H1 (cell line): ENCODE data around the gene PRR7. TPM values are rescaled to one million over a fixed set of nuclear protein-coding genes. Genes with fewer than 3 reads are reported as not detected.

Experiments used
- CTCF ChIA-PET: fragments of 300-600 bp; sonication (Branson Sonifier 250); formaldehyde crosslinking; loops from one replicate; lab custom pipeline; 2021; ENCODE audit not compliant: partially characterized antibody; lab: Charles Lee
- POLR2A ChIA-PET: fragments of 300-600 bp; sonication (Branson Sonifier 250); formaldehyde crosslinking; loops from one replicate; lab custom pipeline; 2021; ENCODE audit warnings: inconsistent platforms; ENCODE audit not compliant: partially characterized antibody; lab: Charles Lee
- DNase-seq, 2 experiments: peaks; one replicate each; pipeline versions ENCODE4 v3.0.0 to v3.0.0-alpha.2; 2010 to 2022; ENCODE audit warnings: low spot score in 2 of 2, low read depth in 1 of 2, mixed read lengths in 1 of 2
- FAIRE-seq: peaks from 2 replicates; lab custom pipeline; 2011; peaks lifted over from hg19 to GRCh38; lab: Jason Lieb, UNC
- H2AFZ ChIP-seq: 2 replicates; pipeline ENCODE4 v1.8.1; 2012; ENCODE audit warnings: low read length, inconsistent platforms
- H2AK5ac ChIP-seq: 2 replicates; pipeline ENCODE4 v1.6.1; 2013; ENCODE audit warnings: low read depth, low read length
- H2BK120ac ChIP-seq: replicated peaks from 2 replicates; pipeline ENCODE3; 2013; ENCODE audit warnings: low read depth, low read length, inconsistent platforms
- H2BK12ac ChIP-seq: 2 replicates; pipeline ENCODE4 v1.6.1; 2013; ENCODE audit warnings: low read depth, low read length
- H2BK15ac ChIP-seq: 2 replicates; pipeline ENCODE4 v1.6.1; 2013; ENCODE audit warnings: low read length
- H2BK20ac ChIP-seq: 2 replicates; pipeline ENCODE4 v1.6.1; 2013; ENCODE audit warnings: low read length
- H2BK5ac ChIP-seq: 2 replicates; pipeline ENCODE4 v1.6.1; 2013; ENCODE audit warnings: low read depth, low read length
- H3K14ac ChIP-seq: 2 replicates; pipeline ENCODE4 v1.6.1; 2013; ENCODE audit warnings: inconsistent platforms; ENCODE audit not compliant: insufficient read length
- H3K18ac ChIP-seq: 2 replicates; pipeline ENCODE4 v1.6.1; 2013; ENCODE audit warnings: low read length; ENCODE audit errors: extremely low read depth
- H3K23ac ChIP-seq: 2 replicates; pipeline ENCODE4 v1.6.1; 2013; ENCODE audit warnings: inconsistent platforms; ENCODE audit not compliant: insufficient read length
- H3K23me2 ChIP-seq: 2 replicates; pipeline ENCODE4 v1.6.1; 2013; ENCODE audit warnings: low read depth, low read length
- H3K27ac ChIP-seq: 2 replicates; pipeline ENCODE4 v1.6.1; 2011; ENCODE audit warnings: low read depth, low read length, inconsistent platforms
- H3K27me3 ChIP-seq, 4 experiments: replicated peaks in 1 of 4; 1 replicate in 1 of 4; 2 replicates in 3 of 4; pipeline versions ENCODE4 v1.6.1 to v1.8.1; 2011 to 2013; ENCODE audit warnings: low read length in 3 of 4, mild to moderate bottlenecking in 3 of 4, inconsistent platforms in 2 of 4, mixed read lengths in 2 of 4, moderate library complexity in 1 of 4; ENCODE audit not compliant: control insufficient read depth in 3 of 4, insufficient read depth in 3 of 4; ENCODE audit errors: extremely low read depth in 1 of 4
- H3K36me3 ChIP-seq, 4 experiments: 2 replicates each; pipeline versions ENCODE4 v1.6.1 to v1.8.1; 2011 to 2013; ENCODE audit warnings: mild to moderate bottlenecking in 4 of 4, low read length in 3 of 4, moderate library complexity in 2 of 4, control low read depth in 1 of 4, inconsistent platforms in 1 of 4; ENCODE audit not compliant: insufficient read depth in 4 of 4, control insufficient read depth in 2 of 4
- H3K4ac ChIP-seq: replicated peaks from 2 replicates; pipeline ENCODE3; 2013; ENCODE audit warnings: low read length, low read depth, mixed read lengths, inconsistent platforms; ENCODE audit not compliant: insufficient read length
- H3K4me1 ChIP-seq, 4 experiments: replicated peaks in 1 of 4; 1 replicate in 1 of 4; 2 replicates in 3 of 4; pipeline versions ENCODE4 v1.6.1 to v1.8.1; 2011 to 2013; ENCODE audit warnings: low read length in 3 of 4, inconsistent platforms in 2 of 4, mixed read lengths in 1 of 4; ENCODE audit not compliant: insufficient read depth in 4 of 4, control insufficient read depth in 3 of 4
- H3K4me2 ChIP-seq, 2 experiments: 2 replicates each; pipeline versions ENCODE4 v1.6.1 to v1.8.1; 2011 to 2013; ENCODE audit warnings: low read depth in 2 of 2, low read length in 2 of 2, control low read depth in 1 of 2, inconsistent platforms in 1 of 2, mild to moderate bottlenecking in 1 of 2; ENCODE audit not compliant: insufficient read depth in 1 of 2
- H3K4me3 ChIP-seq, 4 experiments: fragments of 200-600, 300-600 bp in 1 of 4; sonication (generic), shearing (Covaris generic), sonication (Bioruptor Twin) in 1 of 4; 2 replicates each; pipeline versions ENCODE4 v1.5.1 to v1.8.1; 2011 to 2016; ENCODE audit warnings: low read length in 4 of 4, low read depth in 3 of 4, control low read depth in 2 of 4, inconsistent platforms in 2 of 4, mild to moderate bottlenecking in 2 of 4, mixed read lengths in 1 of 4, moderate library complexity in 1 of 4; ENCODE audit not compliant: insufficient read depth in 2 of 4; ENCODE audit errors: extremely low read depth in 1 of 4
- H3K56ac ChIP-seq: replicated peaks from 2 replicates; pipeline ENCODE3; 2013; ENCODE audit warnings: low read depth, mild to moderate bottlenecking, mixed read lengths, low read length, inconsistent platforms; ENCODE audit not compliant: insufficient read length
- H3K79me1 ChIP-seq: 2 replicates; pipeline ENCODE4 v1.6.1; 2013; ENCODE audit warnings: low read depth, low read length, control low read depth
- H3K79me2 ChIP-seq, 2 experiments: 2 replicates each; pipeline versions ENCODE4 v1.6.1 to v1.8.1; 2012 to 2013; ENCODE audit warnings: low read length in 2 of 2, mild to moderate bottlenecking in 2 of 2, inconsistent platforms in 1 of 2; ENCODE audit not compliant: insufficient read depth in 2 of 2, control insufficient read depth in 1 of 2
- H3K9ac ChIP-seq, 4 experiments: replicated peaks in 1 of 4; 1 replicate in 1 of 4; 2 replicates in 3 of 4; pipeline versions ENCODE4 v1.6.1 to v1.8.1; 2011 to 2013; ENCODE audit warnings: low read depth in 3 of 4, low read length in 3 of 4, control low read depth in 2 of 4, mild to moderate bottlenecking in 2 of 4, moderate library complexity in 2 of 4, inconsistent platforms in 1 of 4; ENCODE audit errors: extremely low read depth in 1 of 4
- H3K9me3 ChIP-seq, 2 experiments: 2 replicates each; pipeline versions ENCODE4 v1.6.1 to v1.8.1; 2012 to 2013; ENCODE audit warnings: mild to moderate bottlenecking in 2 of 2, moderate library complexity in 2 of 2, control low read depth in 1 of 2, inconsistent platforms in 1 of 2, low read depth in 1 of 2, low read length in 1 of 2, mixed read lengths in 1 of 2; ENCODE audit not compliant: insufficient read depth in 2 of 2
- H4K20me1 ChIP-seq, 2 experiments: replicated peaks in 1 of 2; 2 replicates each; pipeline versions ENCODE3 to v1.8.1; 2011 to 2013; ENCODE audit warnings: inconsistent platforms in 2 of 2, low read length in 2 of 2, mild to moderate bottlenecking in 1 of 2; ENCODE audit not compliant: insufficient read depth in 2 of 2, control insufficient read depth in 1 of 2
- H4K5ac ChIP-seq: 2 replicates; pipeline ENCODE4 v1.6.1; 2013; ENCODE audit warnings: low read length, low read depth, mixed read lengths, inconsistent platforms; ENCODE audit not compliant: insufficient read length
- H4K8ac ChIP-seq: 2 replicates; pipeline ENCODE4 v1.8.0; 2013; ENCODE audit warnings: mild to moderate bottlenecking, moderate library complexity, low read length, inconsistent platforms; ENCODE audit not compliant: insufficient read depth; ENCODE audit errors: extremely low read depth
- H4K91ac ChIP-seq: replicated peaks from 2 replicates; pipeline ENCODE3; 2013; ENCODE audit warnings: low read length, mixed read lengths, inconsistent platforms; ENCODE audit not compliant: insufficient read length
- CREB1 ChIP-seq: IDR thresholded peaks from 2 replicates; pipeline ENCODE4 v1.6.1; 2012; ENCODE audit warnings: inconsistent platforms
- POLR2A ChIP-seq, 2 experiments: IDR thresholded peaks; 1 replicate in 1 of 2; 2 replicates in 1 of 2; pipeline ENCODE4 v1.6.1; 2011; ENCODE audit warnings: low read depth in 2 of 2, low read length in 2 of 2, mild to moderate bottlenecking in 2 of 2; ENCODE audit errors: control extremely low read depth in 1 of 2
- POLR2AphosphoS5 ChIP-seq: IDR thresholded peaks from 2 replicates; pipeline ENCODE4 v1.6.1; 2011; ENCODE audit warnings: low read depth, low read length
- SRF ChIP-seq: IDR thresholded peaks from 2 replicates; pipeline ENCODE4 v1.6.1; 2011; ENCODE audit warnings: mild to moderate bottlenecking, low read depth, low read length, moderate library complexity
- TBP ChIP-seq: IDR thresholded peaks from 2 replicates; pipeline ENCODE4 v1.6.1; 2011; ENCODE audit warnings: low read depth, low read length, improper control_type of control experiment
- TEAD4 ChIP-seq: IDR thresholded peaks from 2 replicates; pipeline ENCODE4 v1.6.1; 2012; ENCODE audit warnings: low read depth, low read length, inconsistent platforms, mixed read lengths
- WGBS, 2 experiments: shearing (Covaris generic) in 1 of 2; methylation state at CpG; one replicate each; pipeline versions ENCODE4 v1.1.6 to v1.1.7; 2013 to 2015; ENCODE audit warnings: low lambda C conversion rate in 2 of 2, mixed read lengths in 2 of 2, inconsistent platforms in 1 of 2, low coverage in 1 of 2, missing lambda C conversion rate in 1 of 2; ENCODE audit not compliant: insufficient replicate concordance in 2 of 2, insufficient coverage in 1 of 2, insufficient read length in 1 of 2; ENCODE audit errors: extremely low coverage in 1 of 2, missing lambda C conversion rate in 1 of 2; 5-methylcytosine and 5-hydroxymethylcytosine counted together
- polyA plus RNA-seq, 7 experiments: library from polyadenylated mRNA; depleted of rRNA in 3 of 7; stranded (reverse) in 5 of 7; unstranded in 2 of 7; fragments of >200 nt in 5 of 7; fragments of 200-250 nt in 2 of 7; gene quantifications; 1 replicate in 5 of 7; 2 replicates in 1 of 7; 4 replicates in 1 of 7; pipeline versions ENCODE4 v1.2.1 to v1.2.3, GENCODE V29; 2011 to 2013; ENCODE audit warnings: missing spikeins in 2 of 7, mixed read lengths in 2 of 7
- total RNA-seq: library from RNA; stranded (reverse); fragmentation: NEBNext Ultra II Directional; extraction: Animal tissue kit (Norgen Biotek cat#: 25700); gene quantifications from 2 replicates; pipeline ENCODE4 v1.2.1, GENCODE V29; 2021

The PRR7 gene
- total and polyA plus RNA-seq, 2 of the 8 experiments (the other 6 are each of a cell fraction or from before 2014, with no cell fraction given), result 8.0 to 11.8 TPM

DNA sequence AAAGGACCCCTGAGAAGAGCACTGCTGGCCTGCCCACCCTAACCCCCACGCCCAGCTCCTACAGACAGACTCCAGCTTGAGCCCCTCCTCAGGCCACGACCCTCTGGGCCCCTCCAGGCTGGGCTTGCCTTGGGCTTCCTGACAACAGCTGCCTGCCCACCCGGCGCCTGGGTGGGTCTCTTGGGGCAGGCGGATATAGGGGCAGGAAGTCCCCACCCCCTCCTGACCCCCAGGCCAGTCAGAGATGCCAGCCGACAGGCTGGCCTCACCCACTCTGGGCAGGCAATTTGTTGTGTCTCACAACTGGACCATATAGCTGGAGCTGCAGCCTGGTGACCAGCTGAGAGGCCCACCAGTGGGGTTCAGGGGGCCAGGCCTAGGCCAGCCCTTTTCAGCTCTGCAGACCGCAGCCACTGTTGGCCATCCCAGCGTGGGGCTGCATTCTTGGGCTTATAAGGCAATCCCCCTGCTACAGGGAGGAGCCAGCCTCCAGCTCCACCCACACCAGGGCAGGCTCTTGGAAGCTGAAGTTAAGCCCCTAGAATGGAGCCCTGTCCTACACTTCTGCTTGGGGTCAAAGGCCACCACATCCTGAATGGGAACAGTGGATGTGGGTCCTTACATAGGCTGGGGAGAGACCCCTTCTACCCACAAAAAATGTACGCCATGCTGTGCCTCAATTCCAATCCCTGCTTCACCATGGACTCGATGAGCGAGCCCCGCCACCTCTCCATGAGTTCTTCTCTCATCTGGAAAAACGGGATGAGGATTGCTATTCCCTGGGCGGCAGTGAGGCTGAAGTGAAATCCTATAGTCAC is 48.8 kb downstream of the PRR7 start:
- peak overlapping the region; percentile 51 for H4K5ac ChIP-seq
- FAIRE-seq, result no peak
- peaks cover 2 to 12% (median 11%) of the 10 kb centered on the region in 4 experiments; a peak in 6 of 7 replicates for H3K27me3 ChIP-seq
- ChIA-PET CTCF (interaction anchor here (0.6 to 12.7 kb wide), 15 partner anchors 8 to 135 kb away, joined by 3 to 306 read pairs (median 4); partner anchors contain the start of genes DDX41, DOK3 and PDLIM7), POLR2A (interaction anchor here (0.5 to 67.5 kb wide), 21 partner anchors 16 to 1278 kb away, joined by 3 to 3349 read pairs (median 3); partner anchors contain the start of genes B4GALT7, DBN1, DDX41 and DOK3)
- H2BK5ac ChIP-seq, result peak overlapping the region; percentile 91; the same call in 1 of the 2 replicates
- H3K27ac ChIP-seq, result peak overlapping the region; percentile 98
- no peaks in the 10 kb centered on the region; the same call in 1 of the 2 replicates for H3K79me1 ChIP-seq
- 62% methylated on average over 14 of the region's 14 CpGs; no CpG with 5 or more reads in 1 of the 2 experiments for WGBS, 2 experiments
- no peaks in the 10 kb centered on the region for H3K9me3 ChIP-seq
- H2BK120ac ChIP-seq, result no peak overlapping the region
- peaks cover 0 to 30% (median 25%) of the 10 kb centered on the region in 4 experiments; a peak in 6 of 7 replicates for H3K4me1 ChIP-seq
- DNase-seq, result peak; percentile 79 to 85
- H3K36me3 ChIP-seq, result peaks cover 4 to 11% (median 9%) of the 10 kb centered on the region in 4 experiments; a peak in 6 of 8 replicates
- H3K23ac ChIP-seq, result no peak overlapping the region
- H4K91ac ChIP-seq, result peak overlapping the region; percentile 88
- peak overlapping the region; percentile 28 for H3K4ac ChIP-seq
- H2AFZ ChIP-seq, result no peak overlapping the region
- peak overlapping the region; percentile 69 for H4K8ac ChIP-seq
- H3K9ac ChIP-seq, result peak overlapping the region in 2 of 4 experiments; percentile 92 to 93; a peak in 3 of 7 replicates
- no peak overlapping the region; the same call in 1 of the 2 replicates for H2BK15ac ChIP-seq
- H3K23me2 ChIP-seq, result peaks cover 10% of the 10 kb centered on the region
- H3K79me2 ChIP-seq, result peaks cover 0 to 8% of the 10 kb centered on the region in 2 experiments; a peak in 1 of 4 replicates
- peak overlapping the region; percentile 43; the same call in 1 of the 2 replicates for H2BK20ac ChIP-seq
- TF ChIP-seq SRF (peak; percentile 96), CREB1 (no peak), TBP (peak; percentile 79), POLR2AphosphoS5 (peak; percentile 60; the same call in 1 of the 2 replicates), POLR2A (IDR thresholded peaks at IDR 0.05; ENCODE audit: control extremely low read depth in 1 of 2, low read depth in 2 of 2, low read length in 2 of 2) (peak in 1 of 2 experiments; percentile 67; a peak in 1 of 3 replicates), TEAD4 (peak; percentile 90)
- H2AK5ac ChIP-seq, result 0 out of 2 replicates have a peak overlapping the region, but pooled peaks have one; percentile 41
- no peak overlapping the region for H3K56ac ChIP-seq
- H3K4me2 ChIP-seq, result peak overlapping the region; percentile 88 to 91
- peak overlapping the region; percentile 61 to 83 (median 68); a peak in 6 of 8 replicates for H3K4me3 ChIP-seq
- H4K20me1 ChIP-seq, result peaks cover 3 to 4% of the 10 kb centered on the region in 2 experiments
- H3K18ac ChIP-seq, result peak overlapping the region; percentile 68; the same call in 1 of the 2 replicates
- no peak overlapping the region for H3K14ac ChIP-seq
- H2BK12ac ChIP-seq, result peak overlapping the region; percentile 85; the same call in 1 of the 2 replicates
